CD1c-positive myeloid dendritic cell (primary cell): ENCODE data around the gene KRTAP4-8.
"Not testable (repeated sequence)": the region's sequence is repeated elsewhere in the genome, so short reads cannot be mapped to it uniquely, and the experiment has no call there.

Experiments
- DNase-seq: peaks from one replicate; pipeline ENCODE4 v3.0.0-alpha.2; 2016; ENCODE audit errors: extremely low spot score

The KRTAP4-8 gene

DNA sequence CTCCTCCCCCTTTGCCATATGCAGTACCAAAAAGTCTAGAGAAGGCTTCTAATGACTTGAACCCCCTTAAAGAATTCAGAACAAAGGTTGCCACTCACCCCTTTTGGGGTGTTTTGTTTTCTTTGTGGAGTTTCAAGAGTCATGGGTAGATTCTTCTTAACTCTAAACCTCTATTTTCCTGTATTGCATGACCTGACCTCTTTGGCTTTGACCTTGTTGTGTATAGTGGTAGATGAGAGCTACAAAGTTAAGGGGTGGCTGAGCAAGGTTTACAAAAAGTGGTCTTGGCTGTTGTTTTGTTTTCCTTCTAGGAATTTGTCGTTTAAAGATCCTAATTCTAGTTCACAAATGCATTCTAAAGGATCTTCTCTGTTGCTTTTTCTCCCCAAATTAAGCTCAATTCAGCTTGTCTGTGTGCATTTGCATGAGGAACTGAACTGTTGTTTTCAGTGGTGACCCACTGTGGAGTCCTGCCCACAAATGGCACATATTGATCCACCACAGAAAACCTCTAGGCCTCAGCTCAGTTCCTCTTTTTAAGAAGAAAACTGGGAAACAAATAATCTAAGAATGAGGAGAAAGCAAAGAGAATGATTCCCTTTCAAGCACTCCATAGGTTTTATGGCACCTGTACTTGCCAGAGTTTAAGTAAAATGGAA is 10.9 kb upstream of the KRTAP4-8 start:
- DNase-seq = not testable (repeated sequence)

DNA sequence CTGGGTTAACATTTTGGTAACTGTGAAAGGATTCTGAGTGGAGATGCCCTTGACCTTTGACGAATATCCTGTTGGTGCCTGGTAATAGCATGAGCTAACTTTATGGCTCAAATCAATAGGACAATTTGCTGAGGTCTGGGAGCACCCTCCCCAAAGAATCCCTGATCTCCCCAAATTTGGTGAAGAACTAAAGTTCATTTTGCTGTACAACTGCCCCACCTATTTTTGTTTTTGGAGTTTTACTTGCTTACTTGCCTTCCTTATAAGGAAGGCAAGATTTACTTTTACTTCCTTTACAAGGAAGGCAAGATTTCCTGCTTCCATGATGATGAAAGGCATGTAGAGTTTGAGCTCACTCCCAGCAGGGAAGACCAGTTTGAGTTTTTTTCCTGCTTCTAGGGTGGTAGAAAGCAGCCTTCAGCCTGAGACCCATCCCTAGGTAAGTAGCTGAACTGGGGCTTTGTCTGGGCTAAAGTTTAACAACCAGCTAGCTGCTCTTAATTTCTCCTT is 10.1 kb upstream of the KRTAP4-8 start:
- DNase-seq = peak; percentile 7

DNA sequence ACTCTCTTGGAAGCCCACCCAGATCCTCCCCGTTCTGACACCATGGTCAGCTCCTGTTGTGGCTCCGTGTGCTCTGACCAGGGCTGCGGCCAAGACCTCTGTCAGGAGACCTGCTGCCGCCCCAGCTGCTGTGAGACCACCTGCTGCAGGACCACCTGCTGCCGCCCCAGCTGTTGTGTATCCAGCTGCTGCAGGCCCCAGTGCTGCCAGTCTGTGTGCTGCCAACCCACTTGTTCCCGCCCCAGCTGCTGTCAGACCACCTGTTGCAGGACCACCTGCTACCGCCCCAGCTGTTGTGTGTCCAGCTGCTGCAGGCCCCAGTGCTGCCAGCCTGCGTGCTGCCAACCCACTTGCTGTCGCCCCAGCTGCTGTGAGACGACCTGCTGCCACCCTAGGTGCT is 7.4 kb upstream of the KRTAP4-8 start, which contains the start of gene KRTAP4-9:
Gene KRTAP4-9, plus strand, starts transcription at position 43 of the 400 bp plus-strand sequence. Its CDS starts 0 bp downstream, at position 43.
- not testable (repeated sequence) for DNase-seq

DNA sequence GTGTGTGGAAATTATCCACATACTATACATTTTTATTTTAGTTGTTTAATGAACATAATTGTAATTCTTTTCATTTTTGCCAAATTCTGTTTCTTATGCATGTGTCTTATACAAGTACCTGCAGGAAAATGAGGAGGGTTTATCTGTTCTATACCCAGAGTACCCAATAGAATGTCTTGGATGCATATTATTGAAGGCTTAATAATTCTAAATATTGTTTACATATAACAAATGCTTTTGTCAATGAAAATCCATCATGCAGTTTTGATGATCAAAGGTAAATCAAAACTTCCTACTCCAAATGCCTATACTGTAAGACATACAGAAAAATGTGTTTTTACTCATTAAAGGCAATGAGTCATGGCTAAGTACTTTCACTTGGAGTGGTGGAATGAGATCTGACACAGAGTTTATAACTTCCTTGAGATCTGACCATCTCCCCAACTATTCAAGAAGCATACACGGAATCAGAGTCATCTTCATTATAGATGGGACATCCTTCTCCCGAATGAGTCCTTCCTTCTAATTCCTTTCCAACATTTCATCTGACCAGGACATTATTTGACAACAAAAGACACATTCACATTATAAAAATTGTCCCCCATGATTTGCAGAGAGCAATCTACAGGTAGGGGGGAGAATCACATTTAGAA is 6.6 kb upstream of the KRTAP4-8 start:
- DNase-seq = not testable (repeated sequence)

DNA sequence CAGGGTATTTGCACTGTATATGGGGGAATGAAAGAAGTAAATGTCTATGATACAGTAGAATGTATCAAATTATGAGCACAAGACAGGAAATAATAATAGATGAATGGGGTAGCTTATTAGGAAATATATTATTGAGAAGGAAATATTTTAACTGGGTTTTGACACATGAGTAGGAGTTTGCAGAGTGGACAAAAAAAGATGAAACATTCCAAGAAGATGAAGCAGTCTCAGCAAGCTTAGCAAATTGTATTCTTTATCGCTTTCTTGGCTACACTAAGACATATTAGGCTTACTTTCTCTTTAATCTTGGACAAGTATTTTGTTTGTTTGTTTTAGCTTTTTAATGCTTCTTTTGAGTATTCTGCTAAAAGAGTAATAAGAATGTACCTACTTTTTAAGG is 6.0 kb upstream of the KRTAP4-8 start:
- DNase-seq = no peak

DNA sequence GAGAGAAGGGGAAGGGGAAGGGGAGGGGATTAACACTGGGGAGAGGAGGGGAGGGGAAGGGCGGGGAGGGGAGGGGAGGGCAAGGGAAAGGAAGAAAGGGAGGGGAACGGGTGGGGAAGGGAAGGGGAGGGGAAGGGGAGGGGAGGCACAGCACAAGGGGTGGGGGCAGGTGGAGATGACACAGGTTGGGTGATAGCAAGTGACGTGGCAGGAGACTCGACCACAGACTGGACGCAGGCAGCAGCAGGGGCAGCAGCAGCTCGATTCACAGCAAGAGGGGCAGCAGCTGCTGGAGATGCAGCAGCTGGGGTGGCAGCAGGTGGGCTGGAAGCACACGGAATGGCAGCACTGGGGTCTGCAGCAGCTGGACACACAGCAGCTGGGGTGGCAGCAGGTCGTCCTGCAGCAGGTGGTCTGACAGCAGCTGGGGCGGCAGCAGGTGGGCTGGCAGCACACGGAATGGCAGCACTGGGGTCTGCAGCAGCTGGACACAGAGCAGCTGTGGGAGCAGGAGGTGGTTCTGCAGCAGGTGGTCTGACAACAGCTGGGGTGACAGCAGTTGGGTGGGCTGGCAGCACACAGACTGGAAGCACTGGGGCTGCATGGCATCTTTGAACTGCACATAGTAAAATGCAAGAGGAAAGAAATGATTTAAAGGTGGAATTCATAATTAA is 3.8 kb upstream of the KRTAP4-8 start, which contains the start of gene KRTAP4-16:
Gene KRTAP4-16, minus strand, starts transcription at position 624 of the 674 bp plus-strand sequence. Its CDS starts 0 bp downstream, at position 624.
- DNase-seq = no peak

DNA sequence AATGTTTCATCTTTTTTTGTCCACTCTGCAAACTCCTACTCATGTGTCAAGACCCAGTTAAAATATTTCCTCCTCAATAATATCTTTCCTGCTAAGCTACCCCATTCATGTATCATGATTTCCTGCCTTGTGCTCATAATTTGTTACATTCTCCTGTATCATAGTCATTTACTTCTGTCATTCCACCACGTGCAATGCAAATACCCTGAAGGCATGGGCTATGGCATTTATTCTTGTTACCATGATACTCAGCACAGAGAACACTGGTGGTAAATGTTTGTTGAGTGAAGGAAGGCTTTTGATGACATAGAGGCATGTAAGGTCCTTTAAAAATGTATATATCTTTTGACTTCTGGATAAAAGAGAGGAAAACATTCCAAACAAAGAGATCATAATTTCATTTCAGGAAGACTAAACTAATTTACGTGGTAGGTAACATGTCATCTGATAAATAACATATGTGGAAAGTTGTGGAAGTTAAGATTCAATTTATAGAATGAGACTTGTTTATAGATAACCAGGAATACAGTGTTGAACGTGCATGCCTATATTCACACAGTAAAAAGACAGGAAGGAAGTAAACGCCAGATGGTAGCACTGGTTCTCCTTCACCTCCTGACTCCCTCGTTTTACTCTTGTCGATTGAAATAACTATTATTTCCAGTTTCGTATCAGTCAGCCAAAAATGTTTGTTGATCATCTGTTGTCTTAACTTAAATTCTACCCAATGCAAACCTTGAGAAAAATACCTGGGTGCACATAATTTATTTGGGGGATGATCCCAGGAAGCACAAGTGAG is 1.9 kb upstream of the KRTAP4-8 start:
- not testable (repeated sequence) for DNase-seq

DNA sequence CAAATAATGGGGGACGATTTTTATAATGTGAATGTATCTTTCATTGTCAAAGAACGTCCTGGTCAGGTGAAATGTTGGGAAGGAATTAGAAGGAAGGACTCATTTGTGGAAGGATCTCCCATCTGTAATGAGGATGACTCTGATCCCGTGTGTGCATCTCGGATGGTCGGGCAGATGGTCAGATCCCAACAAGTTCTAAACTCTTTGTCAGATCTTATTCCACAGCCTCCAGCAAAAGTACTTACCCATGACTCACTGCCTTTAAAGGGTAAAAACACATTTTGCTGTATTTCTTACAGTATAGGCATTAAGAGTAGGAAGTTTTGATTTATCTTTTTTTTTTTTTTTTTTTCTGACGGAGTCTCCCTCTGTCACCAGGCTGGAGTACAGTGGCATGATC is 539 bp upstream of the KRTAP4-8 start:
- no peak for DNase-seq

DNA sequence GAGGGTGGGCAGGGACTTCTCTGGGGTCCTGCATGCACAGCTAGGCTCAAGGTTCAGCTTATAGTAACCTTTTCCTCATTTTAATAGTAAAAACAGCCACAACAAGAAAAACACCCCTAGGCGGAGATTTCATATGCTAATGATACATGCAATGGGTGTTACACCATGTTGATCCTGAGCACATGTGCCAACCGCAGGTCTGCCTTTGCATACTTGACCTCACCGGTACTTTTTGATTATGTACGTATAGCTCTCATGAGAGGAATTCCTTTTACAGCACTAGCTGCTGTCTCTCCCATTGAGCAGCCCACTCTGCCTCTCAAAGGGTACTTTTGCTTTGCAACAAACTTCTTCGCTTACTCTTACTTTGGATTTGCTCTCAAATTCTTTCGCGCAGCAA is 1.9 kb downstream of the KRTAP4-8 start:
- DNase-seq = no peak

DNA sequence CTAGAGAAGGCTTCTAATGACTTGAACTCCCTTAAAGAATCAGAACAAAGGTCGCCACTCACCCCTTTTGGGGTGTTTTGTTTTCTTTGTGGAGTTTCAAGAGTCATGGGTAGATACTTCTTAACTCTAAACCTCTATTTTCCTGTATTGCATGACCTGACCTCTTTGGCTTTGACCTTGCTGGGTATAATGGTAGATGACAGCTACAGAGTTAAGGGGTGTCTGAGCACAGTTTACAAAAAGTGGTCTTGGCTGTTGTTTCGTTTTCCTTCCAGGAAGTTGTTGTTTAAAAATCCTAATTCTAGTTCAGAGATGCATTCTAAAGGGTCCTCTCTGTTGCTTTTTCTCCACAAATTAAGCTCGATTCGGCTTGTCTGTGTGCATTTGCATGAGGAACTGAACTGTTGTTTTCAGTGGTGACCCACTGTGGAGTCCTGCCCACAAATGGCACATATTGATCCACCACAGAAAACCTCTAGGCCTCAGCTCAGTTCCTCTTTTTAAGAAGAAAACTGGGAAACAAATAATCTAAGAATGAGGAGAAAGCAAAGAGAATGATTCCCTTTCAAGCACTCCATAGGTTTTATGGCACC is 9.1 kb downstream of the KRTAP4-8 start:
- DNase-seq = not testable (repeated sequence)

DNA sequence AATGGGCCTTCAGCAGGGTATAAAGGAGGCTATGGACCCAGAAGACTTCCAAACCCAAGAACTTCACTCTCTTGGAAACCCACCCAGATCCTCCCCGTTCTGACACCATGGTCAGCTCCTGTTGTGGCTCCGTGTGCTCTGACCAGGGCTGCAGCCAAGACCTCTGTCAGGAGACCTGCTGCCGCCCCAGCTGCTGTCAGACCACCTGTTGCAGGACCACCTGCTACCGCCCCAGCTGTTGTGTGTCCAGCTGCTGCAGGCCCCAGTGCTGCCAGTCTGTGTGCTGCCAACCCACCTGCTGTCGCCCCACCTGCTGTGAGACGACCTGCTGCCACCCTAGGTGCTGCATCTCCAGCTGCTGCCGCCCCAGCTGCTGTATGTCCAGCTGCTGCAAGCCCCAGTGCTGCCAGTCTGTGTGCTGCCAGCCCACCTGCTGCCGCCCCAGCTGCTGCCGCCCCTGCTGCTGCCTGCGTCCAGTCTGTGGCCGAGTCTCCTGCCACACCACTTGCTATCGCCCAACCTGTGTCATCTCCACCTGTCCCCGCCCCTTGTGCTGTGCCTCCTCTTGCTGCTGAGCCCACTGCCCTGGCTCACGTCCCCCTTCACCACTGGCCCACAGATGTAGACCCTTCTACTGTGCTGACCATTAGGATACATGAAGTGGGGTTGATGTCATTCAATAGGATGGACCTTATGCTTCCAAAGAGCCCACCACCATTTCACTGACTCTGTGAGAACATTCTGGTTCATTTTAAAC is 13.7 kb downstream of the KRTAP4-8 start, which contains the start of gene KRTAP4-7:
Gene KRTAP4-7, plus strand, starts transcription at position 51 of the 757 bp plus-strand sequence. Its CDS starts 57 bp downstream, at position 108.
- not testable (repeated sequence) for DNase-seq

DNA sequence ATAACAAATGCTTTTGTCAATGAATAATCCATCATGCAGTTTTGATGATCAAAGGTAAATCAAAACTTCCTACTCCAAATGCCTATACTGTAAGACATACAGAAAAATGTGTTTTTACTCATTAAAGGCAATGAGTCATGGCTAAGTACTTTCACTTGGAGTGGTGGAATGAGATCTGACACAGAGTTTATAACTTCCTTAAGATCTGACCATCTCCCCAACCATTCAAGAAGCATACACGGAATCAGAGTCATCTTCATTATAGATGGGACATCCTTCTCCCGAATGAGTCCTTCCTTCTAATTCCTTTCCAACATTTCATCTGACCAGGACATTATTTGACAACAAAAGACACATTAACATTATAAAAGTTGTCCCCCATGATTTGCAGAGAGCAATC is 14.5 kb downstream of the KRTAP4-8 start:
- not testable (repeated sequence) for DNase-seq

DNA sequence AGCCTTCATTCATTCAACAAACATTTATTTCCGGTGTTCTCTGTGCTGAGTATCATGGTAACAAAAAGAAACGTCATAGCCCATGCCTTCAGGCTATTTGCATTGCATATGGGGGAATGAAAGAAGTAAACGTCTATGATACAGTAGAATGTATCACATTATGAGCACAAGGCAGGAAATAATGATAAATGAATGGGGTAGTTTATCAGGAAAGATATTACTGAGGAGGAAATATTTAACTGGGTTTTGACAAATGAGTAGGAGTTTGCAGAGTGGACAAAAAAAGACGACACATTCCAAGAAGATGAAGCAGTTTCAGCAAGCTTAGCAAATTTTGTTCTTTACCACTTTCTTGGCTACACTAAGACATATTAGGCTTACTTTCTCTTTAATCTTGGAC is 15.3 kb downstream of the KRTAP4-8 start:
- DNase-seq = no peak

DNA sequence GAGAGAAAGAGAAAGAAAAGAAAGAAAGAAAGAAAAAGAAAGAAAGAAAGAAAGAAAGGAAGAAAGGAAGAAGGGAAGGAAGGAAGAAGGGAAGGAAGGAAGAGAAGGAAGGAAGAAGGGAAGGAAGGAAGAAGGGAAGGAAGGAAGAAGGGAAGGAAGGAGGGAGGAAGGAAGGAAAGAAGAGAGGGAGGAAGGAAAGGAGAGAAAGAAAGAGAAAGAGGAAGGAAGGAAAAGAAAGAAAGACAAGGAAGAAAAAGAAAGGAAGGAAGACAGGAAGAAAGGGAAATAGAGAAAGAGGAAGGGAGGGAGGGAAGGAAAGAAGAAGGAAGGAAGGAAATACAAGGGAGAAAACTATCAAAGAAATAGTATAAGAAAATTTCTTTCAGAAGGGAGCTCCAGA is 21.2 kb downstream of the KRTAP4-8 start:
- no peak for DNase-seq

DNA sequence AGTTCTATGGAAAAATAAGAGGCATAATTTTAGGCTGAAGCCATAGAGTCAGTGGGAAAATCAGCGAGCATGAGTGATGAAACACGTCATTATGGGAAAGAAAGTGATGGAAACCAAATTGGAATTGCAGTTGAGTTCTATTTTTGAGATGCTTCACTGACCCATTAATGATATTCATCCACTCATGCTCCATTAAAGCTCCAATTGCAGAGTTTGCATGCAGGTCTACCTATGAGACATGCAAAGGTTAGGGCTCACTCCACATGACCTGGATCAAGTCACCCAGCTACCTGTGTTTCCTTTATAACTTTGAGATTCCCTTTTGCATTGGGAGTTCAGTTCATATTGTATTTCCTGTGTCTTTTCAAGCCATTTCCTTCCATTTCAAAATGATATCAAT is 24.3 kb downstream of the KRTAP4-8 start:
- DNase-seq = no peak

DNA sequence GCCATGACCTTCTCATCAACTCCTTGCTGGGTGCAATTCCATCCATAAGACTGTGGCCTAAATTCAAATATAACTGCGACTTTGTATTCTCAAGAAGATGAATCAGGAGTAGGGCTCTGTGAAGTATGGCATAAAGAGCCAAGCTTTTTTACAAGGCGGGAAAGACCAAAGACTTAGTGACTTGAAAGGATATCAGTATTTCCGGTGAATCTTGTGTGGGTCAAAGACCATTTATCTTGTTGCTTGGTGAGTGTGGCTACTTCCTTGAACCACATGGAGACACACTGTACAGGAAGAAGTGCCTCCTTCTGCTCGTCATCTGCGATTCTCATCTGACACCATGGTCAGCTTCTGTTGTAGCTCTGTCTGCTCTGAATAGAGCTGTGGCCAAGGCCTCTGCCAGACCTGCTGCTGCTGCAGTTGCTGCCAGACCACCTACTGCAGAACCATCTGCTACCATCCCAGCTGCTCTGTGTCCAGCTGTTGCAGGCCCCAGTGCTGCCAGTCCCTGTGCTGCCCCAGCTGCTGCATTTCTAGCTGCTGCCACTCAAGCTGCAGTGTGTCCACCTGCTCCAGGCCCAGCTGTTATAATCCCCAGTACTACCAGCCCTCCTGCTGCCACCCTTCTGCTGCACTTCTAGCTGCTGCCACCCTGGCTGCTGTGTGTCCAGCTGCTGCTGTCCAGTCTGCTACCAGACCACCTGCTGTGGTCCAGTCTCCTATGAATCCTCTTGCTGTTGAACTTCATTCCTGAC is 26.2 kb downstream of the KRTAP4-8 start:
- DNase-seq = no peak

DNA sequence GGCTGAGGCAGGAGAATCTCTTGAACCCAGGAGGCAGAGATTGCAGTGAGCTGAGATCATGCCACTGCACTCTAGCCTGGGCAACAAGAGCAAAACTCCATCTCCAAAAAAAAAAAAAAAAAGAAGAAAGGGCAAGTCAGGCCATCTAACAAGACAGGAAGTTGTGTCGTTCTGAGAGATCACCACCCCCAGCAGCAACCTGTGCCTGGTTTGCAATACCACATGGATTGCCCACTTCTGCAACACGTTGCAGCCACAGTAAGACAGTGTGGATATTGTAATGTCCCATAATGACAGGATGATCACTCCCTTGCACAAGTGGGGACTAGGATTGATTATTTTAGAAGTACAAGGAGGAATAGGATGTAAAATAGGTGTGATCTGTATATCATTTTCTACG is 28.9 kb downstream of the KRTAP4-8 start:
- no peak for DNase-seq

DNA sequence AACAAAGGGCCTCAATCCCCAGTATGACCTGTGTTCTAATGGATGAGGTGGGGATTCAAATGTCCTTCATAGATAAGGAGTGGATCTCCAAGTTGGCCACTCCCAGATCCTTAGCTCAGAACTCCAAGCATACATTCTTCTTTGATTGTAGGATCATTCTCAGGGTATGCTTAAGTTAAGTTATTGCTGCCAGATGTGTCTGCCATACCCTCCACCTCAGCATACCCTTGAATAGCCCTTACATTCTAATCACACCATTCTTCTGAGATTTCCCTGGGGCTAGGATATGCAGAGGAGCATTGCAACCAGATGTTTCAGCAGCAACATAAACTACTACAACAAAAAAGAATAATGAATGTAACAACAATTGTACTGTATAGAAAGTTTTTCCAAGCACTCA is 30.7 kb downstream of the KRTAP4-8 start:
- DNase-seq = no peak

DNA sequence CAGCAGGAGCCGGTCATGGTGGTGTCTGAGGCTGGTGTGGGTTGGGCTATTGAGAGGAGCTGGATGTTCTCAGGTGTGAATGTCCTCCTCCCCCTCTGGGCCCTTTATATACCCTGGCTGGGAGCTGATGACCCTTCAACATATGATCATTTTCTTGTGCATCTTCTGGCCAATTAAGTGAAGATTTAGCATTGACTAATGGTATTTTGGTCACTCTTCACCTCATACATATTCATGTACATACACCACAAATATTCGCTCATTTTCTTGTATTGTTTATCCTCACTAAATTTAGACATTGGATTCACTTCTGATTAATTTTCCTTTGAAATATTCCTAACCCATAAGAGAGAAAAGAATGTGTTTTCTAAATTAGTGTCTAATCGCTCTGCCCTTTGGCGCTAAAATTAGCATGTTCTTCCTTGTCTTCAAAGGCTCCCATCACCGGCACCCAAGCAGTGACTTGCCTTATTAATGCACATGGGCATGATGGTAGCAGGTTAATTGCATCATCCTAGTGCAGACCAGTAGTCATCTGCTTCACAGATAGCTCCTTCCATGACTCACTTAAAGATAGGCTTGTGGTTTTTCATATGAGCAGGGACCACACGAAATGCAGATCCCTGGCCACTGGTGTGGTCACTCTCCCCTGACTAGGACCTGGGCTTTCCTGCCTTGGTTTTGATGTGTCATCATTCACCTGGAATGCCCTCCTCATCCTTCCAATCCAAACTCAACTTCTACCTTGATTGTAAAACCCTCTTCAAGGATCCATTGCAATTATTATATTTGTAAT is 31.9 kb downstream of the KRTAP4-8 start, which contains the start of gene KRTAP2-4:
Gene KRTAP2-4, minus strand, starts transcription at position 51 of the 796 bp plus-strand sequence. Its CDS starts 34 bp downstream, at position 17.
- no peak for DNase-seq
